HEK293 (cell line): ENCODE data around the gene ZFAND2B.

ENCODE experiments used
- CTCF ChIA-PET: fragments of 350-600 bp; formaldehyde crosslinking; extraction: SDS; loops from one replicate; lab custom pipeline; 2021; ENCODE audit warnings: antibody characterized with exemption; lab: Yijun Ruan, JAX
- POLR2A ChIA-PET: fragments of 300-600 bp; formaldehyde crosslinking; extraction: SDS; loops from one replicate; lab custom pipeline; 2020; ENCODE audit warnings: antibody characterized with exemption, inconsistent platforms; lab: Yijun Ruan, JAX
- H3K27ac ChIP-seq: fragments of 200-500 bp; sonication (Bioruptor generic); 2 replicates; pipeline ENCODE4 v1.5.1; 2014; ENCODE audit warnings: low read depth, low read length, control low read depth, inconsistent platforms; ENCODE audit errors: extremely low read depth
- H3K36me3 ChIP-seq, 2 experiments: fragments of 200-500 bp in 1 of 2; sonication (Bioruptor generic) in 1 of 2; 1 replicate in 1 of 2; 2 replicates in 1 of 2; pipeline ENCODE4 v1.5.1; 2014 to 2017; ENCODE audit warnings: inconsistent platforms in 2 of 2, low read length in 2 of 2; ENCODE audit not compliant: control insufficient read depth in 2 of 2, insufficient read depth in 1 of 2
- H3K4me1 ChIP-seq: fragments of 200-500 bp; sonication (Bioruptor generic); 2 replicates; pipeline ENCODE4 v1.5.1; 2014; ENCODE audit warnings: mild to moderate bottlenecking, low read length, inconsistent platforms; ENCODE audit not compliant: control insufficient read depth, insufficient read depth
- H3K4me3 ChIP-seq: 2 replicates; pipeline ENCODE4 v1.5.1; 2011; ENCODE audit warnings: low read depth, mild to moderate bottlenecking, control low read depth, low read length, moderate library complexity
- H3K9me3 ChIP-seq: fragments of 200-500 bp; sonication (Bioruptor generic); 2 replicates; pipeline ENCODE4 v1.5.1; 2014; ENCODE audit warnings: low read depth, low read length, inconsistent platforms; ENCODE audit not compliant: control insufficient read depth, insufficient read depth
- FEZF1 ChIP-seq: fragments of 450-650 bp; formaldehyde crosslinking; IDR thresholded peaks from 2 replicates; pipeline ENCODE4 v1.5.1; 2016; ENCODE audit warnings: missing biosample characterization, missing genetic modification characterization
- GLIS1 ChIP-seq: fragments of 450-650 bp; formaldehyde crosslinking; IDR thresholded peaks from 2 replicates; pipeline ENCODE4 v1.5.1; 2016; ENCODE audit warnings: missing biosample characterization, missing genetic modification characterization
- KLF10 ChIP-seq: fragments of 450-650 bp; IDR thresholded peaks from 2 replicates; pipeline ENCODE4 v1.5.1; 2018; ENCODE audit warnings: missing biosample characterization, mild to moderate bottlenecking, missing genetic modification characterization
- SP2 ChIP-seq: fragments of 450-650 bp; formaldehyde crosslinking; IDR thresholded peaks from 2 replicates; pipeline ENCODE4 v1.5.1; 2016; ENCODE audit warnings: missing biosample characterization, missing genetic modification characterization
- SP7 ChIP-seq: fragments of 450-650 bp; formaldehyde crosslinking; IDR thresholded peaks from 2 replicates; pipeline ENCODE4 v1.5.1; 2016; ENCODE audit warnings: missing biosample characterization, missing genetic modification characterization
- ZBTB10 ChIP-seq: fragments of 450-650 bp; formaldehyde crosslinking; IDR thresholded peaks from 2 replicates; pipeline ENCODE4 v1.5.1; 2016; ENCODE audit warnings: missing biosample characterization, missing genetic modification characterization
- ZBTB17 ChIP-seq: fragments of 450-650 bp; formaldehyde crosslinking; IDR thresholded peaks from 2 replicates; pipeline ENCODE4 v1.5.1; 2016; ENCODE audit warnings: missing biosample characterization, missing genetic modification characterization
- ZEB2 ChIP-seq: fragments of 450-650 bp; formaldehyde crosslinking; IDR thresholded peaks from 2 replicates; pipeline ENCODE4 v1.5.1; 2016; ENCODE audit warnings: missing biosample characterization, missing genetic modification characterization
- ZNF146 ChIP-seq: fragments of 450-650 bp; formaldehyde crosslinking; IDR thresholded peaks from 2 replicates; pipeline ENCODE4 v1.5.1; 2016; ENCODE audit warnings: missing biosample characterization, missing genetic modification characterization
- ZNF266 ChIP-seq: fragments of 450-650 bp; formaldehyde crosslinking; IDR thresholded peaks from 2 replicates; pipeline ENCODE4 v1.5.1; 2016; ENCODE audit warnings: missing biosample characterization, missing genetic modification characterization, low read depth
- ZNF335 ChIP-seq: fragments of 450-650 bp; formaldehyde crosslinking; conservative IDR thresholded peaks from 2 replicates; pipeline ENCODE4 v1.5.1; 2016; ENCODE audit warnings: missing biosample characterization, missing genetic modification characterization
- ZNF394 ChIP-seq: fragments of 450-650 bp; formaldehyde crosslinking; IDR thresholded peaks from 2 replicates; pipeline ENCODE4 v1.5.1; 2016; ENCODE audit warnings: missing biosample characterization, missing genetic modification characterization, mild to moderate bottlenecking, moderate library complexity, borderline replicate concordance
- ZNF549 ChIP-seq: fragments of 450-650 bp; IDR thresholded peaks from 2 replicates; pipeline ENCODE4 v1.5.1; 2018; ENCODE audit warnings: missing biosample characterization, missing genetic modification characterization, mild to moderate bottlenecking, inconsistent platforms, moderate library complexity
- ZNF600 ChIP-seq: fragments of 450-650 bp; formaldehyde crosslinking; IDR thresholded peaks from 2 replicates; pipeline ENCODE4 v1.5.1; 2016; ENCODE audit warnings: missing biosample characterization, missing genetic modification characterization
- ZSCAN30 ChIP-seq: fragments of 450-650 bp; IDR thresholded peaks from 2 replicates; pipeline ENCODE4 v1.5.1; 2018; ENCODE audit warnings: missing biosample characterization, mild to moderate bottlenecking, missing genetic modification characterization, moderate library complexity
- TF ChIP-seq, protein P1 (sequence below): fragments of 450-650 bp; formaldehyde crosslinking; IDR thresholded peaks from 2 replicates; pipeline ENCODE4 v1.5.1; 2016; ENCODE audit warnings: missing biosample characterization, missing genetic modification characterization
- TF ChIP-seq, protein P2 (sequence below): fragments of 450-650 bp; formaldehyde crosslinking; IDR thresholded peaks from 2 replicates; pipeline ENCODE4 v1.5.1; 2016; ENCODE audit warnings: missing biosample characterization, missing genetic modification characterization
- TF ChIP-seq, protein P3 (sequence below): fragments of 450-650 bp; formaldehyde crosslinking; conservative IDR thresholded peaks from 2 replicates; pipeline ENCODE4 v1.5.1; 2016; ENCODE audit warnings: low read depth, missing biosample characterization, missing genetic modification characterization
- TF ChIP-seq, protein P4 (sequence below): fragments of 450-650 bp; formaldehyde crosslinking; IDR thresholded peaks from 2 replicates; pipeline ENCODE4 v1.5.1; 2016; ENCODE audit warnings: missing biosample characterization, missing genetic modification characterization
- TF ChIP-seq, protein P5 (sequence below): fragments of 450-650 bp; formaldehyde crosslinking; IDR thresholded peaks from 2 replicates; pipeline ENCODE4 v1.5.1; 2017; ENCODE audit warnings: missing biosample characterization, missing genetic modification characterization

ZFAND2B gene

DNA sequence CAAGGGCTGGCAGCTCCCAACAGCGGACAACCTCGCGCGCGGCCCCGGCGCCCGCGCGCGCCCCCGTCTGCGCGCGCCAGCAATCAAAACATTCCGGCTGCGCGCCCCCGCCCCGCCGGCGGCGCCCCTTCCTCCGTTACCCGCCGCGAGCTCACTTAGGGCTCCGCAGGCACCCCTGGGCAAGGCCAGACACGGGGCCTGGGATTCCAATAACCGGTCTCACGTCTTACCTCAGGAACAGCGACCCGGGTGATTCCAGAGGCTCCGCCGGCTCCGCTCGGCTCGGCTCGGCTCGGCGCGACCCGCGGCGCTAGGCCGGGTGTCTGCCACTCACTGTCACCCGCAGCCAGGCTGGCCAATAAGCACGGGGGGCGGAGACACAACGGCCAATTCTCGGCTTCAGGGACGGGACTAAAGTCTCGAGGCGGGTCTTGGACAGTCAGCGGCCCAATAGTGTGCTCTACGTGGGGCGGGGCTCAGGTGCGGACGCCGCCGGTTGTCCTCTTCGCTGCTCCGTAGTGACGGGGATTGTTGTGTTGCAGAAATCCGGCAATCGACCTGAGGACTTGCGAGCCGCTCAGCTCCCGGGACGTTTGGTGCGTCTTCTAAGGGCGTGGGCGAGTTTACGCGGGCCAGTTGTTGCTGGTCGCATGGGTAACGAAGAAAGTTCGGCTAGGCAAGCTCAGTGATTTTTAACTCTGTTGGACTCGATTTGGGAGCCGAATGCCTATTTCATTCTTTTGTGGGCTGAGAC is 22.9 kb downstream of the ZFAND2B start, which contains the start of the genes ANKZF1 and ATG9A (continued):
- TF ChIP-seq, protein P1, sequence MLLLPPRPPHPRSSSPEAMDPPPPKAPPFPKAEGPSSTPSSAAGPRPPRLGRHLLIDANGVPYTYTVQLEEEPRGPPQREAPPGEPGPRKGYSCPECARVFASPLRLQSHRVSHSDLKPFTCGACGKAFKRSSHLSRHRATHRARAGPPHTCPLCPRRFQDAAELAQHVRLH (tag by site-specific recombination), result no peak
- TF ChIP-seq KLF10 (tag by site-specific recombination), result peak; percentile 87
- peak; percentile 24; the same call in 1 of the 2 replicates for TF ChIP-seq ZSCAN30 (tag by site-specific recombination)
- no peak for TF ChIP-seq ZNF549
- peak; percentile 89 for TF ChIP-seq FEZF1
- TF ChIP-seq ZEB2, result 0 out of 2 replicates have a peak, but pooled peaks have one; percentile 26
- TF ChIP-seq SP2 (tag by site-specific recombination), result peak; percentile 98
- peak; percentile 61 for TF ChIP-seq SP7 (tag by site-specific recombination)
- TF ChIP-seq ZNF266, result no peak
- TF ChIP-seq, all 188 proteins: peak for 23

GRCh38 chr2:219230059-219230540 is 23.5 kb downstream of the ZFAND2B start:
- Histone ChIP-seq H3K4me3 (peak overlapping the region; percentile 69), H3K36me3 (peaks cover 17 to 65% of the 10 kb centered on the region in 2 experiments), H3K27ac (peak overlapping the region; percentile 81), H3K4me1 (peaks cover 4% of the 10 kb centered on the region; the same call in 1 of the 2 replicates), H3K9me3 (no peaks in the 10 kb centered on the region)
- ChIA-PET POLR2A (interaction anchor here (0.6 to 2.8 kb wide), 16 partner anchors 8 to 65 kb away, joined by 3 to 16 read pairs (median 5); partner anchors contain the start of genes ABCB6, CNPPD1, DNAJB2 and GLB1L), CTCF (interaction anchor here (0.7 to 9.1 kb wide), 9 partner anchors 10 to 67 kb away, joined by 3 to 65 read pairs (median 4); partner anchors contain the start of genes DNAJB2 and GLB1L)
- TF ChIP-seq ZNF146 (tag by site-specific recombination) (no peak), ZBTB17 (tag by site-specific recombination) (peak; percentile 86), ZNF600 (tag by site-specific recombination) (0 out of 2 replicates have a peak, but pooled peaks have one; percentile 11), ZNF394 (tag by site-specific recombination) (no peak), ZNF335 (tag by site-specific recombination) (peak; percentile 83), ZBTB10 (tag by site-specific recombination) (no peak), GLIS1 (tag by site-specific recombination) (0 out of 2 replicates have a peak, but pooled peaks have one; percentile 5), ZEB2 (0 out of 2 replicates have a peak, but pooled peaks have one; percentile 11)
- TF ChIP-seq, protein P2, sequence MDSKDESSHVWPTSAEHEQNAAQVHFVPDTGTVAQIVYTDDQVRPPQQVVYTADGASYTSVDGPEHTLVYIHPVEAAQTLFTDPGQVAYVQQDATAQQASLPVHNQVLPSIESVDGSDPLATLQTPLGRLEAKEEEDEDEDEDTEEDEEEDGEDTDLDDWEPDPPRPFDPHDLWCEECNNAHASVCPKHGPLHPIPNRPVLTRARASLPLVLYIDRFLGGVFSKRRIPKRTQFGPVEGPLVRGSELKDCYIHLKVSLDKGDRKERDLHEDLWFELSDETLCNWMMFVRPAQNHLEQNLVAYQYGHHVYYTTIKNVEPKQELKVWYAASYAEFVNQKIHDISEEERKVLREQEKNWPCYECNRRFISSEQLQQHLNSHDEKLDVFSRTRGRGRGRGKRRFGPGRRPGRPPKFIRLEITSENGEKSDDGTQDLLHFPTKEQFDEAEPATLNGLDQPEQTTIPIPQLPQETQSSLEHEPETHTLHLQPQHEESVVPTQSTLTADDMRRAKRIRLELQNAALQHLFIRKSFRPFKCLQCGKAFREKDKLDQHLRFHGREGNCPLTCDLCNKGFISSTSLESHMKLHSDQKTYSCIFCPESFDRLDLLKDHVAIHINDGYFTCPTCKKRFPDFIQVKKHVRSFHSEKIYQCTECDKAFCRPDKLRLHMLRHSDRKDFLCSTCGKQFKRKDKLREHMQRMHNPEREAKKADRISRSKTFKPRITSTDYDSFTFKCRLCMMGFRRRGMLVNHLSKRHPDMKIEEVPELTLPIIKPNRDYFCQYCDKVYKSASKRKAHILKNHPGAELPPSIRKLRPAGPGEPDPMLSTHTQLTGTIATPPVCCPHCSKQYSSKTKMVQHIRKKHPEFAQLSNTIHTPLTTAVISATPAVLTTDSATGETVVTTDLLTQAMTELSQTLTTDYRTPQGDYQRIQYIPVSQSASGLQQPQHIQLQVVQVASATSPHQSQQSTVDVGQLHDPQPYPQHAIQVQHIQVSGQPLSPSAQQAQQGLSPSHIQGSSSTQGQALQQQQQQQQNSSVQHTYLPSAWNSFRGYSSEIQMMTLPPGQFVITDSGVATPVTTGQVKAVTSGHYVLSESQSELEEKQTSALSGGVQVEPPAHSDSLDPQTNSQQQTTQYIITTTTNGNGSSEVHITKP (tag by site-specific recombination), result peak; percentile 90
- TF ChIP-seq, protein P3, sequence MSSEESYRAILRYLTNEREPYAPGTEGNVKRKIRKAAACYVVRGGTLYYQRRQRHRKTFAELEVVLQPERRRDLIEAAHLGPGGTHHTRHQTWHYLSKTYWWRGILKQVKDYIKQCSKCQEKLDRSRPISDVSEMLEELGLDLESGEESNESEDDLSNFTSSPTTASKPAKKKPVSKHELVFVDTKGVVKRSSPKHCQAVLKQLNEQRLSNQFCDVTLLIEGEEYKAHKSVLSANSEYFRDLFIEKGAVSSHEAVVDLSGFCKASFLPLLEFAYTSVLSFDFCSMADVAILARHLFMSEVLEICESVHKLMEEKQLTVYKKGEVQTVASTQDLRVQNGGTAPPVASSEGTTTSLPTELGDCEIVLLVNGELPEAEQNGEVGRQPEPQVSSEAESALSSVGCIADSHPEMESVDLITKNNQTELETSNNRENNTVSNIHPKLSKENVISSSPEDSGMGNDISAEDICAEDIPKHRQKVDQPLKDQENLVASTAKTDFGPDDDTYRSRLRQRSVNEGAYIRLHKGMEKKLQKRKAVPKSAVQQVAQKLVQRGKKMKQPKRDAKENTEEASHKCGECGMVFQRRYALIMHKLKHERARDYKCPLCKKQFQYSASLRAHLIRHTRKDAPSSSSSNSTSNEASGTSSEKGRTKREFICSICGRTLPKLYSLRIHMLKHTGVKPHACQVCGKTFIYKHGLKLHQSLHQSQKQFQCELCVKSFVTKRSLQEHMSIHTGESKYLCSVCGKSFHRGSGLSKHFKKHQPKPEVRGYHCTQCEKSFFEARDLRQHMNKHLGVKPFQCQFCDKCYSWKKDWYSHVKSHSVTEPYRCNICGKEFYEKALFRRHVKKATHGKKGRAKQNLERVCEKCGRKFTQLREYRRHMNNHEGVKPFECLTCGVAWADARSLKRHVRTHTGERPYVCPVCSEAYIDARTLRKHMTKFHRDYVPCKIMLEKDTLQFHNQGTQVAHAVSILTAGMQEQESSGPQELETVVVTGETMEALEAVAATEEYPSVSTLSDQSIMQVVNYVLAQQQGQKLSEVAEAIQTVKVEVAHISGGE (tag by site-specific recombination), result peak; percentile 17; the same call in 1 of the 2 replicates
- TF ChIP-seq, protein P4, sequence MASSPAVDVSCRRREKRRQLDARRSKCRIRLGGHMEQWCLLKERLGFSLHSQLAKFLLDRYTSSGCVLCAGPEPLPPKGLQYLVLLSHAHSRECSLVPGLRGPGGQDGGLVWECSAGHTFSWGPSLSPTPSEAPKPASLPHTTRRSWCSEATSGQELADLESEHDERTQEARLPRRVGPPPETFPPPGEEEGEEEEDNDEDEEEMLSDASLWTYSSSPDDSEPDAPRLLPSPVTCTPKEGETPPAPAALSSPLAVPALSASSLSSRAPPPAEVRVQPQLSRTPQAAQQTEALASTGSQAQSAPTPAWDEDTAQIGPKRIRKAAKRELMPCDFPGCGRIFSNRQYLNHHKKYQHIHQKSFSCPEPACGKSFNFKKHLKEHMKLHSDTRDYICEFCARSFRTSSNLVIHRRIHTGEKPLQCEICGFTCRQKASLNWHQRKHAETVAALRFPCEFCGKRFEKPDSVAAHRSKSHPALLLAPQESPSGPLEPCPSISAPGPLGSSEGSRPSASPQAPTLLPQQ (tag by site-specific recombination), result 0 out of 2 replicates have a peak, but pooled peaks have one; percentile 18
- TF ChIP-seq, protein P5, sequence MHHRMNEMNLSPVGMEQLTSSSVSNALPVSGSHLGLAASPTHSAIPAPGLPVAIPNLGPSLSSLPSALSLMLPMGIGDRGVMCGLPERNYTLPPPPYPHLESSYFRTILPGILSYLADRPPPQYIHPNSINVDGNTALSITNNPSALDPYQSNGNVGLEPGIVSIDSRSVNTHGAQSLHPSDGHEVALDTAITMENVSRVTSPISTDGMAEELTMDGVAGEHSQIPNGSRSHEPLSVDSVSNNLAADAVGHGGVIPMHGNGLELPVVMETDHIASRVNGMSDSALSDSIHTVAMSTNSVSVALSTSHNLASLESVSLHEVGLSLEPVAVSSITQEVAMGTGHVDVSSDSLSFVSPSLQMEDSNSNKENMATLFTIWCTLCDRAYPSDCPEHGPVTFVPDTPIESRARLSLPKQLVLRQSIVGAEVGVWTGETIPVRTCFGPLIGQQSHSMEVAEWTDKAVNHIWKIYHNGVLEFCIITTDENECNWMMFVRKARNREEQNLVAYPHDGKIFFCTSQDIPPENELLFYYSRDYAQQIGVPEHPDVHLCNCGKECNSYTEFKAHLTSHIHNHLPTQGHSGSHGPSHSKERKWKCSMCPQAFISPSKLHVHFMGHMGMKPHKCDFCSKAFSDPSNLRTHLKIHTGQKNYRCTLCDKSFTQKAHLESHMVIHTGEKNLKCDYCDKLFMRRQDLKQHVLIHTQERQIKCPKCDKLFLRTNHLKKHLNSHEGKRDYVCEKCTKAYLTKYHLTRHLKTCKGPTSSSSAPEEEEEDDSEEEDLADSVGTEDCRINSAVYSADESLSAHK, result no peak
